H1 (cell line): Measurements from ENCODE around the gene HTRA2. TPM values are rescaled to one million over a fixed set of nuclear protein-coding genes. Genes with fewer than 3 reads are reported as not detected.

ENCODE experiments used
- ASH2L ChIP-seq: fragments of 200-600, 300-600 bp; sonication (generic); IDR thresholded peaks from one replicate; pipeline ENCODE4 v1.7.1; 2017; ENCODE audit warnings: low read length
- CHD7 ChIP-seq: fragments of 300-600 bp; sonication (generic); IDR thresholded peaks from 2 replicates; pipeline ENCODE4 v1.7.1; 2012; ENCODE audit warnings: low read length, moderate library complexity, mild to moderate bottlenecking, inconsistent platforms; ENCODE audit not compliant: insufficient replicate concordance
- HDAC2 ChIP-seq, 2 experiments: fragments of 300-600 bp in 1 of 2; sonication (generic) in 1 of 2; IDR thresholded peaks; 2 replicates each; pipeline ENCODE4 v1.6.1; 2011 to 2012; ENCODE audit warnings: low read depth in 2 of 2, low read length in 2 of 2, mild to moderate bottlenecking in 2 of 2, moderate library complexity in 2 of 2, borderline replicate concordance in 1 of 2, inconsistent platforms in 1 of 2
- POLR2A ChIP-seq, 2 experiments: IDR thresholded peaks; 1 replicate in 1 of 2; 2 replicates in 1 of 2; pipeline ENCODE4 v1.6.1; 2011; ENCODE audit warnings: low read depth in 2 of 2, low read length in 2 of 2, mild to moderate bottlenecking in 2 of 2; ENCODE audit errors: control extremely low read depth in 1 of 2
- TAF1 ChIP-seq: IDR thresholded peaks from 2 replicates; pipeline ENCODE4 v1.6.1; 2011; ENCODE audit warnings: mild to moderate bottlenecking, low read depth, low read length
- polyA plus RNA-seq, 7 experiments: library from polyadenylated mRNA; depleted of rRNA in 3 of 7; stranded (reverse) in 5 of 7; unstranded in 2 of 7; fragments of >200 nt in 5 of 7; fragments of 200-250 nt in 2 of 7; gene quantifications; 1 replicate in 5 of 7; 2 replicates in 1 of 7; 4 replicates in 1 of 7; pipeline versions ENCODE4 v1.2.1 to v1.2.3, GENCODE V29; 2011 to 2013; ENCODE audit warnings: missing spikeins in 2 of 7, mixed read lengths in 2 of 7
- total RNA-seq: library from RNA; stranded (reverse); fragmentation: NEBNext Ultra II Directional; extraction: Animal tissue kit (Norgen Biotek cat#: 25700); gene quantifications from 2 replicates; pipeline ENCODE4 v1.2.1, GENCODE V29; 2021
- TF ChIP-seq, protein P1 (sequence below), 3 experiments: IDR thresholded peaks; 1 replicate in 2 of 3; 2 replicates in 1 of 3; pipeline versions ENCODE4 v1.5.1 to v1.6.1; 2011; ENCODE audit warnings: low read length in 3 of 3, mild to moderate bottlenecking in 3 of 3, inconsistent platforms in 2 of 3, low read depth in 1 of 3, moderate library complexity in 1 of 3; ENCODE audit not compliant: insufficient read depth in 1 of 3; ENCODE audit errors: control extremely low read depth in 1 of 3

Gene HTRA2
- total and polyA plus RNA-seq, 2 of the 8 experiments (the other 6 are each of a cell fraction or from before 2014, with no cell fraction given), result 21.6 to 37.6 TPM

- TF ChIP-seq CHD7 (no peak), ASH2L (peak; percentile 79), HDAC2 (IDR thresholded peaks at IDR 0.05; ENCODE audit: borderline replicate concordance in 1 of 2, low read depth in 2 of 2, low read length in 2 of 2) (no peak), TAF1 (peak; percentile 71), POLR2A (IDR thresholded peaks at IDR 0.05; ENCODE audit: control extremely low read depth in 1 of 2, low read depth in 2 of 2, low read length in 2 of 2) (peak in 1 of 2 experiments; percentile 84; a peak in 2 of 3 replicates)
- TF ChIP-seq, protein P1, sequence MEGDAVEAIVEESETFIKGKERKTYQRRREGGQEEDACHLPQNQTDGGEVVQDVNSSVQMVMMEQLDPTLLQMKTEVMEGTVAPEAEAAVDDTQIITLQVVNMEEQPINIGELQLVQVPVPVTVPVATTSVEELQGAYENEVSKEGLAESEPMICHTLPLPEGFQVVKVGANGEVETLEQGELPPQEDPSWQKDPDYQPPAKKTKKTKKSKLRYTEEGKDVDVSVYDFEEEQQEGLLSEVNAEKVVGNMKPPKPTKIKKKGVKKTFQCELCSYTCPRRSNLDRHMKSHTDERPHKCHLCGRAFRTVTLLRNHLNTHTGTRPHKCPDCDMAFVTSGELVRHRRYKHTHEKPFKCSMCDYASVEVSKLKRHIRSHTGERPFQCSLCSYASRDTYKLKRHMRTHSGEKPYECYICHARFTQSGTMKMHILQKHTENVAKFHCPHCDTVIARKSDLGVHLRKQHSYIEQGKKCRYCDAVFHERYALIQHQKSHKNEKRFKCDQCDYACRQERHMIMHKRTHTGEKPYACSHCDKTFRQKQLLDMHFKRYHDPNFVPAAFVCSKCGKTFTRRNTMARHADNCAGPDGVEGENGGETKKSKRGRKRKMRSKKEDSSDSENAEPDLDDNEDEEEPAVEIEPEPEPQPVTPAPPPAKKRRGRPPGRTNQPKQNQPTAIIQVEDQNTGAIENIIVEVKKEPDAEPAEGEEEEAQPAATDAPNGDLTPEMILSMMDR (IDR thresholded peaks at IDR 0.05; ENCODE audit: control extremely low read depth in 1 of 3, insufficient read depth in 1 of 3, low read depth in 1 of 3, low read length in 3 of 3), result peak in 2 of 3 experiments; percentile 48 to 63; a peak in 3 of 4 replicates
These were observed 22.4 kb upstream of the HTRA2 start, which contains the start of gene PCGF1 (continued) for GRCh38 chr2:74507145-74507925.
